GM21723 (cell line): ENCODE data around the gene ZNF267.
"Not testable (repeated sequence)": the region's sequence is repeated elsewhere in the genome, so short reads cannot be mapped to it uniquely, and the experiment has no call there.

ENCODE experiments used
- ATAC-seq: cut with Tn5 transposase; IDR thresholded peaks from one replicate; pipeline ENCODE4 v1.9.1; 2021; ENCODE audit warnings: mild to moderate bottlenecking, moderate library complexity; ENCODE audit not compliant: unreplicated experiment

The ZNF267 gene

DNA sequence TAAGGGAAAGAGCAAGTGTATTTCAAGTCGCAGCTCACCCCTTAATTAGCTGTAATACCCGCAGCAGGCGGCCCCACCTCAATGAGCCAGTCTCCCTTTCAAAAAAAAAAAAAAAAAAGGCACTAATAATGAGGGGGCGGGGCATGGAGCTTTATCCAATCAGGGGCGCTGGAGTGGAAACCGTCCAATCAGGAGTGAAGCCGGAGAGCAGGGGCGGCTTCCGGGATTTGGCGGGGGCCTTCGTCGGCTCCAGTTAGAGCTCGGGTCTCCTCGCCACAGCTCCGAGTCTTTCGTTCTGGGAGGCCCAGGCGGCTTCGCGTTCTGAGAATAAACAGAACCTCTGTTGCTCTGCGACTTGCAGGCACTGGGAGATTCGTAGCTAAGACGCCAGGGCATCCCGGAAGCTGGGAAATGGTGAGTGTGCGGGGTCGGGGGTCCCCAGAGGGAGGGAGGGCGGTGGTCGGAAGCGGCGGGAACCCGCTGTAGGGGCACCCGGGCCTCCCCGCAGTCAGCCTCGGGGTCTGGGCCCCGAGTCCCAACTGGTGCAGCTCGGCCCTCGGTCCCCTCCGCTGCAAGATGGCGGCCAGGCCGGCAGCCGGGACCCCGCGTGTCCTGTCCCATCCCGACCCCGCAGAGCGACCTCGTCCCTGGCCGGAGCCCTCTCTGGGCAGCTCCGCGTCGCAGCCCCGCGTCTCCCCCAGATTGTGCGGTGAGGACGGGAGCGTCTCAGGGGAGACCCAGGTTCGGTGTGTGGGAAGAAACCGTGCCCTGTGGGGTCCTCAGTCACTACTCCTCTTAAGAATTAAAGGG, at the start of gene ZNF267:
Gene ZNF267, plus strand, starts transcription at position 252 of the 810 bp plus-strand sequence. Its CDS starts 160 bp downstream, at position 412.
- peak; percentile 51 for ATAC-seq

GRCh38 chr16:31833047-31833446, 40.6 kb upstream of the ZNF267 start:
- ATAC-seq = no peak

DNA sequence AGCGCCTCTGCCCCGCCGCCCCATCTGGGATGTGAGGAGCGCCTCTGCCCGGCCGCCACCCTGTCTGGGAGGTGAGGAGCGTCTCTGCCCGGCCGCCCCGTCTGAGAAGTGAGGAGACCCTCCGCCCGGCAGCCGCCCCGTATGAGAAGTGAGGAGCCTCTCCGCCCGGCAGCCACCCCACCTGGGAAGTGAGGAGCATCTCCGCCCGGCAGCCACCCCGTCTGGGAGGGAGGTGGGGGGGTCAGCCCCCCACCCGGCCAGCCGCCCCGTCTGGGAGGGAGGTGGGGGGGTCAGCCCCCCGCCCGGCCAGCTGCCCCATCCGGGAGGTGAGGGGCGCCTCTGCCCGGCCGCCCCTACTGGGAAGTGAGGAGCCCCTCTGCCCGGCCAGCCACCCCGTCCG, 37.2 kb upstream of the ZNF267 start:
- not testable (repeated sequence) for ATAC-seq

GRCh38 chr16:31842864-31843263, 30.7 kb upstream of the ZNF267 start:
- no peak for ATAC-seq

DNA sequence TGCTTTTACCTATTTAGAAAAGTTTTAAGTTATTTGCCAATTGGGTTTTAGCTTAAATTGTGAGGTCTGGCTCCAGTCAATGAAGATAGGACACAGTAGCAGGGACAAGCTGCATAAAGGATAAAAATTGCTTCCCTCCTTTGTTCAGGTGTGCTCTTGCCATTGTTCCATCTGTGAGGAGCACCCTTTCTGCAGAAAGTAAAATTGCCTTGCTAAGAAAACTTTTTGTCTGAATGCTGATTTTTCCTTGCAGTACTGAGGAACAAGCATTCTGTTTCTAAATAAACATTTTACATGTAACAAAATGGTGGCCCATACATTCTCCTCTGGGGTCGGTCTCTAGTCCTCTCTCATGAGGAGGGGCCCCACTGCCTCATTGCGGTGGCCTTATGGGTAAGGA, 25.0 kb upstream of the ZNF267 start:
- ATAC-seq = not testable (repeated sequence)

DNA sequence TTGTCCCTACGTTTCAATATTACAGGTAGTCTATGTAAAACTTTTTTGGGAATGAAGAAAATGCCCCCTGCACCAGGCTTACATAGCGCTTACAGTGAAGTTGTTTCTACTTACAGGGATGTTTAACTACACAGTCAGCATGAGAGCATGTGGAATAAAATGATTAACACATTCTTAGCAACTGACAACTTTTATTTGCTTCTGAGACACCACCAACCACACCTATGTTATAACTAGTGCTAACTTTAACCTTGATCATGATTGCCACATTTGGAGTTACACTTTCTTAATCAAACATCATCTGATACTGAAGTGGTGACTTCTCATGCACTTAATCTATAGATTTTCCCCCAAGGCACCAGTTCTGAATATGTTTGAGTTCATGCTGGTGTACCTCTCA, 20.3 kb upstream of the ZNF267 start:
- no peak for ATAC-seq

DNA sequence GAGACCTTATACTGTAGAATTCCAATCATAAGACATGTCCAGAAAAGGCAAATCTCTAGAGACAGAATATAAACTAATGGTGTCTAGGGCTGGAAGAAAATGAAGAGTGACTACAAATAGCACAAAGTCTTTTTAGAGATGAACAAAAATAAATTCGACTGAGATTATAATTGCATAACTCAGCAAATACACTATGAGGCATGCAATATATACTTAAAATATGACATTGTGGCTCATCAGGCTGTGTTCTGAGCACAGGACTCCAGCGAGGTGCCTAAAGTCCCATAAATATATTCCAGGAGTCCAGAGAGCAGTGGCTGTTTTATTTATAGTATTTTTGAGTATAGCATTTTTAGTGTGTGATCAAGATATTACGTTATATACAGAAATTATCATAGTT, 13.1 kb upstream of the ZNF267 start:
- ATAC-seq = no peak

DNA sequence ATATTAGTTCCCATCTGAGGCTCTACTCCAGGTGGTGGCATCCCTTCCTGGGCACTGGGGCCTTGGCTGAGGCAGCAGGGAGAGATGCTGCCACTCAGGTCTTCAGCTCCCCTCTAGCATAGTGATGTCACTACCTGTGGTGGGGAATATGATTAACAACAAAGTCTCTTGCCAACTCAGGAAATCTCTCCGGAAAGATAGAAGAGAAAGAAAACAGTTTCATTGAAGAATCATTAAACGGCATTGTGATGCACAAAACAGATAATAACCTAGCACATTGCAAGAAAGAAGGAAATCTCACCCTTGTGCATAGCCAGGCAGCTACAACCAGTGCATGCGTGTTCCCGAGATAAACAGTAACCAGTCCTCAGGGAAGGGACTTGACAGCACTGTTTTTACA, 12.2 kb upstream of the ZNF267 start:
- no peak for ATAC-seq

DNA sequence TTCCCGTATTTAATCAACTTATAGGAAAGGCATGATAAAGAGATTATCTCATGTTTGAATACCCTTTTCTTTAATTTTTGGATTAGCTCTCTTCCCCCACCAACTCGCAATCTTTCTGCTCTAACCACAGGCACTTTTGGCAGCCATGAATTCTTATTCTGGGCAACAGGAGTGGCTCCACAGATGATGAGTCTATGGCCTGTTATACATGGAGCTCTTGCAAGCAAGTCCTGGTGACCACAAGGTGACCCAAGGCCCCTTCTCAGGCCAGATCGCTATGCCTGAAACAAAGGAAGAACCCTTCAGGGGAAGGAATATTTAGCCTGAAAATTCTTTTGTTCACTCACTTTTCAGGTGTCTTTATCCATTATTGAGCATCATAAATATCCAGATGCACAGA, 10.8 kb upstream of the ZNF267 start:
- no peak for ATAC-seq

DNA sequence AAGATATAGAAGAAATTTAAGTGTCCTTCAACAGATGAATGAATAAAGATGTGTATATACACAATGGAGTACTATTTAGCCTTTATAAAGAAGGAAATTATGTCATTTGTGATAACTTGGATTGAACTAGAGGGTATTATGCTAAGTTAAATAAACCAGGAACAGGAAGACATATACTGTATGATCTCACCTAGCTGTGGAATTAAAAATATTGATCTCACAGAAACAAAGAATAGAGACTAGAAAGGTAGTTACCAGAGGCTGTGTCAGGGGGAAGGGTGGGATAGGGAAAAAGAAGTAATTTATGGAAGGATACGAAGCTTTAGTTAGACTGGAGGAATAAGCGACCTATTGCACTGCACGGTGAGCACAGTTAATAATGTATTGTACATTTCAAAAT, 5.4 kb upstream of the ZNF267 start:
- ATAC-seq = no peak

DNA sequence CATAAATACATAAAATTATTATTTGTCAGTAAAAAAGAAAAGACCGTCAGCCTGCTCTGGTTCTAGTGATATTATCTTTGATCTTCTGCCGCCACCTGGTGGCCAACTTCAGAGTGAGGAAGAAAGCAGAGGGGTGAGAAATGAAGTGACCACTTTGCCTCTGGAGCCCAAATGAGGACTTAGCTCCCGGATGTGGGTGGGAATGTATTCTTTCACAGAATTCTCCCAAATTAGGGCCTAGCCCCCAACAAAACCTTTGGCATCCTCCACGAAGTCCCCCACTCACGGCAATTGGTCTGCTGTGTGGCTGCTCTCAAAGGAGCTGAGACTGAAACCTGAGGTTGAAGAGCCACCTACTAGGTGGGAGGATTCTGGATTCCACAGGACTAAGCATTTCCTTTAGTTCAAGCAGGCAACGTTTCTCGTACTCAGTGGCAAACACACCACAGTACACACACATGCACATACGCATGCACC, 4.9 kb upstream of the ZNF267 start:
- peak; percentile 45 for ATAC-seq

DNA sequence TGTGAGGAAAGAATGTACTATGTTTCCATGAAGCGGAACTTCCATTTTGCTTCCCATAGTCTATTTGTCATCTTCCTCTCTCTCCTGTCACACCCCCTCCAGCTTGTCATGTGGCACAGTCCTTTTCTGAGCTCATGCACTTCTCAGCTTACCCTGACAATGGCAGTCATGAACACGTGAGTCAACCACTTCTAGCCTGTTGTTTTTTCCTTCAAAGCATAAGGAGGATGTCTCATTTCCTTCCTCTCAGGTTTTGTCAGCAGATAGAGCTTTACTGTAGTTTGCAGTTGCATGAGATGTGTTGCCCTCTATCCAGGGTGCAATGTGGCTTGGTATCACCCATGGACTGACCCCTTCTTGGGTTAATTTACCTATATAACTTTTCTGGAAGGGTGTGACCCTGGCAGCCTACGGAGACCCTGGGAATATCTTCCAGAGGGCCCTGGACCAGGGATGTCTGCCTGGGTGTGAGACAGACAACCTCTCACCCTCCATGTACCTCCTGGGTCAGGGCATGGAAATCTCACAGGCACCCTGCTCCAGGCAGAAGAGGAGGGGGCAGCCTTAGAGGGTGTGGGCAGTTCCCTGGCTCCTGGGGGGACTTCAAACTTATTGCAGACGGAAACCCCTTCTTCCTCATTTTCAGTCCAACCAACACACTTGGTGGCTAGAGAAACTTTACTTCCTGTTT, 4.0 kb upstream of the ZNF267 start:
- ATAC-seq = peak; percentile 42

GRCh38 chr16:31870809-31871208, 2.8 kb upstream of the ZNF267 start:
- no peak for ATAC-seq

GRCh38 chr16:31871510-31871909, 2.1 kb upstream of the ZNF267 start:
- no peak for ATAC-seq

DNA sequence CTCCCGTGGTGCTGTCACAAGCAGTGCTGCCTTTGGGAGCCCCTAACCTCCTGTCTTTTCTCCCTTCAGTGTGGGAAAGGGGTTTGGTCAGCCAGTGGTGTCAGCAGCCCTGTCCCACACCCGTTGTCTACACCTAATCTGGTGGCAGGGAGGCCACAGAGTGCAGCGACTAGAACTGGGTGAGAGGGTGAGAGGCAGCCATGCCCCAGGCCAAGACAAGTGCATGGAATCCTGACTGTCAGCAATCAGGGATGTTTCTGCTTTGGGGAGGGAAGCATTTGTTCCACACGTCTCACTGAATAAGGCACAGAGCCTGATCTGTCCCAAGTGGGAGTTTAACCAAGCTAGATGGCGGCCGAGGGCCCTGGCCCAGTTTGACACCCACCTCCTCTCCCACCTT, 1.4 kb upstream of the ZNF267 start:
- no peak for ATAC-seq

- peak; percentile 38 for ATAC-seq
Measured at GRCh38 chr16:31874366-31875111, 932 bp downstream of the ZNF267 start.

GRCh38 chr16:31875112-31875803, 1.7 kb downstream of the ZNF267 start:
- ATAC-seq = no peak

DNA sequence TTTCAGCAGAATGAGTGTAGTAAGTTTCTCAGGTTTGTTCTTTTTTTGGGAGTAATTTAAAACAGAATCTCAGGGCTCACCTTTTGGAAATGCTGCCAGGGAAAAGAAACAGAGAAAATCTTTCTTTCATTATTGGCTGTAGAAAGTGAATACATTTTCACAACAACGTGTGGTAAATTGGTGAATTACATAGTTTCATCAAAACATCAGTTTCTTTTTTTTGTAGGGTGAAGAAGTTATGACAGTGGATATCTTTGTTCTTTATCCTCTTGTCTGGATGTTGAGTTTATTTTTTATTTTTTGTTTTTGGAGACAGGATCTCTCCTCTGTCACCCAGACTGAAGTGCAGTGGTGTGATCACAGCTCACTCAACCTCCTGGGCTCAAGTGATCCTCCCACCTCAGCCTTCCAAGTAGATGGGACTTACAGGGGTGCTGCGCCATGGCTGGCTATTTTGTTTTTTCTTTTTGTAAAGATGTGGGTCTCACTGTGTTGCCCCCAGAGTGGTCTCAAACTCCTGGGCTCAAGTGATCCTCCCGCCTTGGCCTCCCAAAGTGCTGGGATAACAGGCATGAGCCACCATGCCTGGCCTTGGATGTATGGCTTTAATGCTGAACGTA, 2.4 kb downstream of the ZNF267 start:
- ATAC-seq = no peak

DNA sequence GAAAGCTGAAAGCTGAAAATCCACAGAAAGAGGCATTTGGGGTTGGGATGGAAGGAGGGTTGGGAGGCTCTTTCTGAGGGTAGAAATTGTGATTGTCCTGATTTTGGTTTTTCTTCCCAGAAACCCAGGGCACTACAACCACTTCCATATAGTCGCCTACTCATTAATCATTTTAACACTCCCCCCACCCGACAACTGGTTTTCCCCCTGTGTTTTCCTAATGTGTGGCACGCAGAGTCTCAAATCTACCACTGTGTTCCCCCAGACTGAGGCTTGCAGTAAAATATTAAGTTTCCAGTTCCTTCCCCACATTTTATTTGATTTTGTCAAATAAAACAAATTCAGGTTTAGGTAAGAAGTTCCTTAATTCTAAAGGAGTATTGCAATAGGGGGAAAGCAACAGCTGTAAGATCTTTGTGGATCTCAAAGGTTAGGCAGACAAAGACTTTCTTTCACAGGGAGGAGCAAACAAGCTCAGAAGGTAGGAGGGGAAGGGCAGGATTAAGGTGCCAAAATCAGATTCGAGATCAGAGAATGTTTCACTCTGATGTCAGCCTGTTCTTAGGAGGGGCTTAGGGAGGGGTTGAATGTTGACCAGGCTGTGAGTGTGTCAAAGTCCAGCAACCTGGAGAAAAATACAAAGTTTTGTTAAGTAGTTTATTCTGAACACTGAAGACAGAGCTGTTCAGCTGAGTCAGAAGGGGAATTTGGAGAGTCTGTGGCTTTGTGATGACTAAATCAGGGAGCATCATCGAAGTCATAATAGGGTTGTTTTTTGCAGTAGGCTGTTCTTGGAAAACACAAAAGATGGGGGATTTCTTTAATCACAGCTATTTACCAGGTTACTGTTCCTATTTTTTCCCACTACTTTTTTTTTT, 3.6 kb downstream of the ZNF267 start:
- peak; percentile 59 for ATAC-seq
